Measurements from ENCODE around the gene TRAP1. TPM values are rescaled to one million over a fixed set of nuclear protein-coding genes. Genes with fewer than 3 reads are reported as not detected.
"Not testable (repeated sequence)": the region's sequence is repeated elsewhere in the genome, so short reads cannot be mapped to it uniquely, and the experiment has no call there.

The TRAP1 gene
- total RNA-seq, 1 experiment from 2014 or later: 274 TPM

GRCh38 chr16:3661311-3661710, 56.0 kb downstream of the TRAP1 start:
- no peak for DNase-seq (ENCODE audit: unreplicated experiment)
- intact Hi-C loops (cut with micrococcal nuclease): no loop called here
- peaks cover 85% of the 10 kb centered on the region for H3K36me3 Mint-ChIP-seq (ENCODE audit: insufficient read depth, unreplicated experiment)
- H3K4me3 Mint-ChIP-seq (ENCODE audit: unreplicated experiment): no peak overlapping the region
- H3K9me3 Mint-ChIP-seq (ENCODE audit: unreplicated experiment): no peaks in the 10 kb centered on the region
- H3K4me1 Mint-ChIP-seq (ENCODE audit: insufficient read depth, unreplicated experiment): peaks cover 6% of the 10 kb centered on the region
- no TSS peak for BruUV-seq (replicated peaks)
- ChIA-PET POLR2A (interaction anchor here (0.6 to 1.0 kb wide), 2 partner anchors 23 to 542 kb away, joined by 3 read pairs; no protein-coding TSS in a partner anchor), CTCF (interaction anchor here (0.6 kb wide), 1 partner anchor 18 kb away, joined by 4 read pairs; no protein-coding TSS in a partner anchor)
- no peak for TF ChIP-seq CTCF (IDR thresholded peaks at IDR 0.05; ENCODE audit: unreplicated experiment)
- H3K27ac Mint-ChIP-seq (ENCODE audit: low read depth, unreplicated experiment): no peak overlapping the region
- no peaks in the 10 kb centered on the region for H3K27me3 Mint-ChIP-seq (ENCODE audit: insufficient read depth, unreplicated experiment)

GRCh38 chr16:3659251-3659650, 58.1 kb downstream of the TRAP1 start:
- DNase-seq (ENCODE audit: unreplicated experiment): peak; percentile 45
- no peaks in the 10 kb centered on the region for H3K9me3 Mint-ChIP-seq (ENCODE audit: unreplicated experiment)
- no peaks in the 10 kb centered on the region for H3K27me3 Mint-ChIP-seq (ENCODE audit: insufficient read depth, unreplicated experiment)
- H3K4me3 Mint-ChIP-seq (ENCODE audit: unreplicated experiment): no peak overlapping the region
- intact Hi-C loops (cut with micrococcal nuclease): no loop called here
- CTCF ChIA-PET: no interaction called here
- TF ChIP-seq CTCF (IDR thresholded peaks at IDR 0.05; ENCODE audit: unreplicated experiment): no peak
- POLR2A ChIA-PET: interaction anchor here (0.7 kb wide), 1 partner anchor 17 kb away, joined by 4 read pairs; no protein-coding TSS in a partner anchor
- BruUV-seq (replicated peaks): no TSS peak
- peaks cover 6% of the 10 kb centered on the region for H3K4me1 Mint-ChIP-seq (ENCODE audit: insufficient read depth, unreplicated experiment)
- no peak overlapping the region for H3K27ac Mint-ChIP-seq (ENCODE audit: low read depth, unreplicated experiment)
- H3K36me3 Mint-ChIP-seq (ENCODE audit: insufficient read depth, unreplicated experiment): peaks cover 73% of the 10 kb centered on the region

GRCh38 chr16:3656491-3657468, 60.5 kb downstream of the TRAP1 start:
- Mint-ChIP-seq H3K9me3 (ENCODE audit: unreplicated experiment) (no peaks in the 10 kb centered on the region), H3K27ac (ENCODE audit: low read depth, unreplicated experiment) (no peak overlapping the region), H3K36me3 (ENCODE audit: insufficient read depth, unreplicated experiment) (peaks cover 66% of the 10 kb centered on the region), H3K4me1 (ENCODE audit: insufficient read depth, unreplicated experiment) (peaks cover 6% of the 10 kb centered on the region), H3K4me3 (ENCODE audit: unreplicated experiment) (no peak overlapping the region), H3K27me3 (ENCODE audit: insufficient read depth, unreplicated experiment) (no peaks in the 10 kb centered on the region)
- POLR2A ChIA-PET: interaction anchor here (1.2 kb wide), 1 partner anchor 651 kb away, joined by 3 read pairs; no protein-coding TSS in a partner anchor
- intact Hi-C loops (cut with micrococcal nuclease): no loop called here
- no peak for TF ChIP-seq CTCF (IDR thresholded peaks at IDR 0.05; ENCODE audit: unreplicated experiment)
- CTCF ChIA-PET: interaction anchor here (0.6 kb wide), 1 partner anchor 130 kb away, joined by 3 read pairs; no protein-coding TSS in a partner anchor
- no TSS peak for BruUV-seq (replicated peaks)
- peak; percentile 58 for DNase-seq (ENCODE audit: unreplicated experiment)

- H3K27ac Mint-ChIP-seq (ENCODE audit: low read depth, unreplicated experiment); CTCF ChIA-PET; BruUV-seq (replicated peaks); intact Hi-C loops (cut with micrococcal nuclease); H3K27me3 Mint-ChIP-seq (ENCODE audit: insufficient read depth, unreplicated experiment); POLR2A ChIA-PET; DNase-seq (ENCODE audit: unreplicated experiment); H3K4me3 Mint-ChIP-seq (ENCODE audit: unreplicated experiment); H3K9me3 Mint-ChIP-seq (ENCODE audit: unreplicated experiment); H3K4me1 Mint-ChIP-seq (ENCODE audit: insufficient read depth, unreplicated experiment): not testable (repeated sequence)
- H3K36me3 Mint-ChIP-seq (ENCODE audit: insufficient read depth, unreplicated experiment): peaks cover 62% of the 10 kb centered on the region
Measured at GRCh38 chr16:3656160-3656490, 61.2 kb downstream of the TRAP1 start.

Data from MCF 10A (cell line).